ENCODE data around the gene E2F7.

Gene E2F7

DNA sequence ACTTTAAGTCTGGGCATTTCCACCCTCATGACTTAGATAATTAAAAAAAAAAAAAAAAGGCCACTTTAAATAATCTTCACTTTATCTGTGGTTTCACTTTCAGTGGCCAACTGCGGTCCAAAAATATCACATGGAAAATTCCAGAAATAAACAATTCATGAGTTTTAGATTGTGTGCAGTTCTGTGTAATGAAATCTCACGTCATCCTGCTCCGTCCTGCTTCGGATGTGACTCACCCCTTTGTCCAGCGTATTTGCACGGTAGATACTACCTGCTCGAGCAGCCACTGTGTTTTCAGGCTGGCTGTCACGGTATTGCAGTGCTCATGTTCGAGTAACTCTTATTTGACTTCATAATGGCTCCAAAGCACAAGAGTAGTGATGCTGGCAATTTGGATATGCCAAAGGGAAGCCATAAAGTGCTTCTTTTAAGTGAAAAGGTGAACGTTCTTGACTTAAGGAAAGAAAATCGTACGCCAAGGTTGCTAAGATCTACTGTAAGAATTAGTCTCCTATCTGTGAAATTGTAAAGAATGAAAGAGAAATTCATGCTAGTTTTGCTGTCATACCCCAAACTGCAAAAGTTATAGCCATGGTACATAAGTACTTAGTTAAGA lies 2.4 kb downstream of the E2F7 start:
- no peak for DNase-seq (ENCODE audit: low read depth, low spot score)

DNA sequence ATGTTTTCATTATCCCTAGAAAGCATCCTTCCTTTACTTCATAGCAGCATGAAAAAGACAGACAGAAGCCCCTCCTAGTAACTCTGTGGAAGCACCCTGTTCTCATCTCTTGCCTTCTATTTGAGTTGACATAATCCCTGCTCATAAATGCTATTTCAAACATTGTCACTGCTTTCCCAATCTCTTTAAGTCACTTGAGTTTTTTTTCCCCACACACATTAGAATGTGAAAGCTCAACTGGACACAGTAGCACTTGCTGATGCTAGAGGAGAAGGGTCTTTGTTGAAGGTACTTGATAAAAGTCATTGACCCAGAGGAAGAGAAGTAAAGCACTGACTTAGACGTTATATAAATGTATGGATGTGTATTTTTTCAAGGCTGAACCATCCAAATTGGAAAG lies 3.0 kb downstream of the E2F7 start:
- DNase-seq (ENCODE audit: low read depth, low spot score): no peak

DNA sequence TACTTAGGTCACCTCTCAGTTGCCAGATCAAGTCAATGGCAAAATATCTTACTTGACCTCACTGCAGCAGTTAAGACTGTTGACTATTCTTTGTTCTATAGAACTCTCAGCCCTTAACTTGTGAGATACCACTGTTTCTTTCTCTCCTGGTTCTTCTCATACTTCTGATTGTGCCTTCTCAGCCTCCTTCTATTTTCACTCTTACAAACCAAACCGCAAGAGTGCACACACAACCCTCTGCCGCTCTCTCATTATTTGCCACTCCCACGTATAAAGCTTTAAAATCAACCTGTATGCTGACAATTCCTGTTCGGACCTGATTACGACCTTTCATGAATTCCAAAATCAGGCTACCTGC lies 4.5 kb downstream of the E2F7 start:
- DNase-seq (ENCODE audit: low read depth, low spot score): no peak

DNA sequence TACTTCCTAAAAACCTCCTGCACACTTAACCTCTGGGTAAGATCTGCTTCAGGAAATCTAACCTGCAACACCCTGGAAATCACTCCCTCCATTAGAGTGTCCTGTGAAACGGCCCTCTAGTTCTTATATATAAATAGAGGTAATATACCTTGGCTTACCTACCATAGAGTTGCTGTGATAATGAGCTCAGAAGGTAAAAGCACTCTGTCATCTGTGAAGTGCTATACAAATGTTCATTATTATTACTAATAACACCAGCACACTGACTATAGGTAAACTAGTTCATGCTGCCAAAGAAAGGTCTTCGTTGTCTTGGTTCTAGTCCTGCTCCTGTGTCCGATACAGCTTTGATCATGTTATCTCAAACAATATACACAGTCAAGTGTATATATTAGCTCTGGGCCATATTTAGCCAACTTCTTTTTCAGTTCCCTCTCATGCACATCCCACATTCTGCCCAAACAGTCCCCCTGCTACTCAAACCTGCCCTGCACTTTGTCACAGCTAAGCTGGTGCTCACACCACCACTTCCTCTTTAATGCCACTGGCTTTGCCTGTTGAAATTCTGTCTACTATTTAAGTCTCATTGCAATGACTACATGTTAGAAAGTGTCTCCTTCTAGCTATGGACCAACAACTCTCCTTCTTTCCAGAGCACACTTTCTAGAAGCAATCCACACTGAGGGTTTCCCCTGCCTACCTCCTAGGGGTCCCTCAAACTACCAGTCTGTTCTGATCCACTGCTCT lies 5.1 kb downstream of the E2F7 start:
- no peak for DNase-seq (ENCODE audit: low read depth, low spot score)

DNA sequence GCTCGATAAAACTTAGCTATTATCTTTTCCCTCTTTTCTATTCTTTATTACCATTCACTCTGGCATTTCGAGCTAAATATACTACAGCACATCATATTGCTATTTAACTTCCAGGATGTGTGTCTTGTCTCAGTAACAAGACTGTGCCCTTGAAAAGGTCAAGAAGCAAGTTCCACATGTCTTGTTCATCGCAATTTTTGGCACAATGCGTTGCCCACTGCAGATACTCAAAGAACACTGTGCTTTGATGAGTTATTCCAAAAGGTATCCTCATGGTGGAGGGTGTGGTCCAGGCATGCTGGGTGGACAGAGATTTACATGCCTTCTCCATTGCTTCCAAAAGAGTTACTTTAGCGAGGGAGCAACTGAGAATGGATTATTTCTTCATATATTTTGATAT lies 6.6 kb downstream of the E2F7 start:
- DNase-seq (ENCODE audit: low read depth, low spot score): no peak

DNA sequence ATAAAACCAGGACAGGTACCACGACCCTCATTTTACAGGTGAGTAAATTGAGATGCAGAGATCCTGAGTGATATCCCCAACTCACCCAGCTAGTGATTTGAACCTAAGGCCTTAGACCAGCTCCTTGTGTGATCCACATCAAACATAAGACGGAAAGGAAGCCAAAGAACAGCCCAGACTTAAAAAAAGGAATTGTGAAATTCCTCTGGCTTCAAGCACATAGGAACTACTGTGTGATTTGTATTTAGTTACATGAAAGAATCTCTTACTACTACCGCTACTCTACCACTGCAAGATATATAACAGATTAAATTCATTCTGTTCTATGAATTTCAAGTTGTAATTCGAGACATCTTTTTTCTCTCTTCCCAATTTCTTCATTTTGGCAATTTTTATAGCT lies 10.5 kb downstream of the E2F7 start:
- no peak for DNase-seq (ENCODE audit: low read depth, low spot score)

DNA sequence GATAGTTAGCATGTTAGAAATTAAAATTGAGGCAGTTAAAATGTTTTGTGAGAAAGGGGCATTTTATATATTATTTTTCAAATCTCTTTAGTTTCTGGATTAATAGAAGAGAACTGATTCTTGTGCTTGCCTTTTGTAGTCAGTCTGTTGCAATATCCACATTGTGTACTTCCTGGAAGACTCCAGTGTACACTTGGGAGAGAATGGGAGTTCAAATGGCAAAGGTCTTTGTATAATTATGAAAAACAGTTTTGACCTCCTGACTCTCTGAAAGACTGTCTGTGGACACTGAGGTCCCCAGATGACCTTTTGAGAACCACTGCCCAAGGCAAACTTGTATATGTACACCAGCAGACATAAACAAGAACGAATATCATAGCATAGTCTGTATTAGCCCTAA lies 12.1 kb downstream of the E2F7 start:
- DNase-seq (ENCODE audit: low read depth, low spot score): no peak

DNA sequence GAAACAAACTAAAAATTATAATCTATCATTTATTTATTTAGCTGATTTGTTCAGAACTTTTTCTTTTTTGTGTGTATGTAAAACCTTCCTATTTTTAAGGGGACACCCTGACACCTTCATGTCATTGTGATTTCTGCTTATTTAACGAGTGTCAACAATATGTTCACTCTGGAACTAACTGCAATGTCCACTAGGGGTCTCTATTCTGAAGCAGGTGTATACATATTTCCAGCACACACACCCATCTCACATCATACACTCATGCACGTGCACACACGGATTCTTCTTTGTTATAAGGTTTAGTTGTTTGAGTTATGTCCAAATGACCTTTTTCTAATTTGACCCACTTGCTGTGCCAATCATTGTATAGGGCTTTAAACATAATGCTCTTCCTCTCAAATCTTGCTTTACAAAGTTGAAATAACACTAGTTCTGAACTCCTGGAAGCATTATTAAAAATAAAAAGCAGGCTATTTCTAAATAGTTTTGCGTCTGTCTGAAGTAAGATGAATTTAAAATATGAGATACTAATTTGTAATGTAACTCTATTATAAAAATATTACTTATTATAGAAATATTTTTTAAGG lies 15.5 kb downstream of the E2F7 start:
- DNase-seq (ENCODE audit: low read depth, low spot score): no peak

DNA sequence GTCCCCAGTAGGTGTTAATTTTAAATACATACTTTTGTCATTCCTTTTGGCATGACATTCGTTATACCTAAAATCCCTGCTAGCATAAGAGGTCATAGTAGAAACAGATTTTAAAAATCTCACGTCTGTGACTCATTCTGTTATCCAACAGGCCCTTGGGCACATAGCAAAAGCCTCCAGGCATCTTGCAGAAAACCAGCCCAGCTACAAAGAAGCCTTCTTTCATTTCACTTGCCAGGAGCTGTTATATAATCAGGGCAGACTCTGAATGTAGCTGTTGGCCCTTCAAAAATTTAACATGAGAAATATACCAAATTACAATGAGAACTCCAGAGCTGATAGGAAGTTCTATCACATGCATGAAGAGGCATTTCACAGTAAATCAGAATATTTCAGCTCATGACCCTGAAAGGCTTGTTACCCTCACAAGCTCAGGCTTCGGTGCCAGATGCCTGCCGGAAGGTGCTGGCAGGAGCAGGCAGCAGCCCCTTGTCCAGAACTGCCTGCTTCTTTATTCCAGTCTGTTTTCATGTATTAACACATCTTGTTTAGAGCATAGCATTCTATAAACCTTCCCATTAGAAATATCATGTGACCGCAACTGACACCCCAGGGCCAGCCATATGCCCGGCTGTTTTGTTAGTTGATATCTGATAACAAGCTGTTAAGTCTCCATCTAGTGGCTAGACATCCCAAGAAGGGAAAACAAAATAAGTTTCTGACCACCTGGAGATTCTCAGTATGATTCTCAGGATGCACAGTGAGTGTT lies 17.8 kb downstream of the E2F7 start:
- DNase-seq (ENCODE audit: low read depth, low spot score): no peak

DNA sequence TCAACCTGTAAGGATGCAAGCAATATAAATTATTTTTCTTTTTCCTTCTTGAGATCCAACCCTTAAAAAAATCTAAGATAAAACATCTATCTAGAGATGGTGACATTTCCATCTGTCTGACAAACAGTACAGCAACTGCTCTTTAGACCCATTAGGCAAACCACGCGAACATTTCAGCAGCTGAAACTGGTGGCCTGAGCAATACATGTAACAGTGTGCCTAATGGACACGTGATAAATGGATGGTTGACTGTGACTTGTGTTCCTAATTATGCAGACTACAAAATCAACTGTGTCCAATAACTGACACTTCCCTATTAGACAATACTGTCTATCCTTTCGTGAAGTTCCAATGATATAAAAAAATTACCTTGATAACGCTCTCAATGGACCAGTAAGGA lies 18.9 kb downstream of the E2F7 start:
- DNase-seq (ENCODE audit: low read depth, low spot score): no peak

DNA sequence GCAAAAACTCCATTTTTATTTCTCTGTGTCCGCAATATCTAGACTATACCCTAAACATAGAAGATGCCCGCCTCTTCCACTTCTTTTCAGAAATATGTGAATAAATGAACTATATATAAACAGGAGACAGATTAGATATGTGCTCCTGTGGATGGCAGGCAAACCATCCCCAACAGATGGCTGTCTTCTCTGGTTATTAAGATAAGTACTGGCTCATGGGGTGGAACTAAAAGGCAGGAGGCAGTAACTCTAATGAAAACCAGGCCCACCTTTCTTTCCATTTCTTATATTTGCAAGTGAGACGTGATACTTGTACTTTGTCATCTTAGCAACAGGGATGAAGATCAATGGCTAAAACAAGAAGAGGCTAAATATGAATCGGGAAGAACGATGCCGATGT lies 20.2 kb downstream of the E2F7 start:
- no peak for DNase-seq (ENCODE audit: low read depth, low spot score)

DNA sequence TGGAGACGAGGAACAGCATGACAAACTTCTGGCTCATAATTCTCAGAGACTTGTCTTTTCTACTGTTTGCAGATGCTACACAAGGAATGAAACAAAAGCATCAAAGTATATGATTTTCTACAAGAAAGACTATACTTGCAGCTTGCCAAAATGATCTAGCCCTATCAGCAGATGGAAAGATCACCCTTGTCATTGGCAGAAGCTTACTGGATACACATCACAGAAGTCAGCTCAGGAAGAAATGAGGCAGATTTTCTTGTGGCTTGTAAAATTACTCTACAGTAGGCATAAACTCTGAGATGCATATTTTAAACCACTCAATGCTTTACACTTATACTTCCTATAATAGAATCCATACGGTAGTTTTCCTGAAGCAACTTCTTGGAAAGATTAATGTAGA lies 20.6 kb downstream of the E2F7 start:
- DNase-seq (ENCODE audit: low read depth, low spot score): no peak

DNA sequence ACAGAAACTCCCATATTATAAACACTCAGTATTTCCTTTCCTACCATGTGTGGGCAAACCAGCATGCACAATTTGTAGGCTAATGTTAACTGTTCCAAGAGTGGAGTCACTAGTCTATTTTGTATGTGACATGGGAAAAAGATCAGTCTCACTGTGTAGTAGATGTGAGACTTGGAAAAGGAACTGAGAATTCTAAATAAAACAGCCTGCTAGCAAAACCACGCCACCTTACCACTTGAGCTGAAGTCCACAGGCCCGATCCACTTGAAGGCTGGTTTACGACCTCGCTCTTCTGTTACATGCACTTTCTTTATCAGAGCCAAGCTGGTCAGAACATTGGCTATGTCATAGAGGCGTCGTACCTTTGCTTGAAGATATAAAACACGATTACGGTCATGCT lies 22.5 kb downstream of the E2F7 start:
- no peak for DNase-seq (ENCODE audit: low read depth, low spot score)

DNA sequence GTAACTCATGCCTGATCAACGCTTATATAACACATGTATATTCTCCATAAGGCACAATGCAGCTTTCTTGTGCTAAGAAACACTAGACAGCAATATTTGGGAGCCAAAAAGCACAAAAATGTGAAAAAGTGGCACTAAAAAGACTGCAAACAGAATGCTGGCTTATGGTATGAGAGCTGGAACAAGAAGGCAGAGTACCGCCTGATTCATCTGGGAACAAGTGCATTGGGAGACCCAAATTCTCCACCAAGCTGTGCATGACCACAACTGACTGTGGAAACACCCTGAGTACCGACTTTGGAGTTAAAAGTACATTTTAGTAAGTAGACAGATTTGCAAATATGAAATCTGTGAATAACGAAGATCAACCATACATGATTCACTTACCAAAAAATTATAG lies 25.1 kb downstream of the E2F7 start:
- DNase-seq (ENCODE audit: low read depth, low spot score): no peak

DNA sequence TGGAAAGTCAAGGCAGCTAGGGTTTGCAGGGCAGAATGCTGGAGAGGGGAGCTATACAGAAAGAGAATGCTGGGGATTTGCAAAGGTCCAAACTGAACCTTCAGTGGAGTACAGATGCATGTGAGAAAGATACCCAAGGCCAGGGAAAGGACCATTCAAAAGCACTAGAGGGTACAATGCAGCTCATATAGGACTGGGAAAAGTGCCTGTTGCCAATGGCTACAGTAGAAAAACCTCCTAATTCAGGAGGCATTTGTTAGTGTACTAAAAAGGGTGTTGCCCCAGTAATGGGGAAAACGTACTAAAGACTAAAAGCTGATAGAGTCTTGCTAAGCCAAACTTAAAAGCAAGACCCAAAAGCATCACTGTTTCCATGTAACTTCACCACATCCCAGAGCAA lies 30.1 kb downstream of the E2F7 start:
- DNase-seq (ENCODE audit: low read depth, low spot score): no peak

DNA sequence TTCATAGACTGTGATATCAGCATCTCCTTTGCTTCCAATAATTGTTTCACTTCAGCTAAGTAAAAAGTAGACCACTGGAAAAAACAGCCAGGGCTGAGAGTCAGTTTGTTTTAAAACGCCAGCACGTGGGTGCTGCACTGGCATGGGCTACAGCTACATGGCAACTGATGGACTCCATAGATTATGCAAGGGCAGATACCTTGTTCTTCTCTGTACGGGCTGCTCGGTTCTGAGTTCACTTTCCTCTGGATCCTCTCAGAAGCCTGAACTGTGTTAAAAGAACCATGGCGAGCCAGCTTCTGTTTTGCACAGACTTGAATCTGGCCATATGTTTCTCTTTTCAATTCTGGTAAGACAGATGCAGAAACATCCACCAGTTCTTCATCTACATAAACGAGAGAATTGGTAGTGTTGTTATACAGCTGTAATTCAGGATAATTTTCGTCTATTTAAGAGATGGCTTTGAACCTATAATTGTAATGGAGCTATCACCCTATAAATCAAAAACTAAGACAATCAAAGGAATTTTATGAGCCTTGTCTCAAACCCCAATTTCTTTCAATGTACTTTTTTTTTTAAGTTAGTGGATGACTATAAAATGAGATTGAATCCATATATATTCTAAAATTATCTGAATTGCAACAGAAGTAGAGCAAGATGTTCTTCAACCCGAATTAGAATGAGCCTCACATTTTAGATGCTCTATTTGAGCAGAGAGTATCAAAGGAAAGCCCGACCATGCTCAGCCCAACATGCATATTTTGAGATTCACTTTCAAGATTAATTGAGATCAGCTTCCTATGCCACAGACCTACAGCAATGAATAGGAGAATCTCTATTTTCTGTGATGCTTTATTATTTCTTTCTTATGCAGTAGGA lies 31.5 kb downstream of the E2F7 start:
- DNase-seq (ENCODE audit: low read depth, low spot score): no peak

DNA sequence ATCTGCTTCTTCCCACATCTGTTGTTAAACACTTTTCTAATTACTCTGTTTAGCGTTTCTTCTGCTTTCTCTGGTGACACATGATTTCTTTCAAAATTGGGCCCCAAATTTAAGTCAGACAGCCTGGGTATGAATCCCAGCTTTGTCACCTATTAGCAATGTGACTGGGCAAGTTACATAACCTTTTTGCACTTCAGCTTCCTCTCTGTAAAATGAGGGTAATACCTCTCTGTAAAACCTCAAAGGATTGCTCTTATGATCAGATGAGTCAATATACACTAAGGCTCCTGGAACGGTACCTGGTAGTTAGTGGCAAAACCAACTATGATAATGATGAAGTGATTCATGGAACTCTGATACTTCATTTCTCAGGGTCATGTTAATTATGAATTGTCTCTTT lies 33.0 kb downstream of the E2F7 start:
- DNase-seq (ENCODE audit: low read depth, low spot score): no peak

DNA sequence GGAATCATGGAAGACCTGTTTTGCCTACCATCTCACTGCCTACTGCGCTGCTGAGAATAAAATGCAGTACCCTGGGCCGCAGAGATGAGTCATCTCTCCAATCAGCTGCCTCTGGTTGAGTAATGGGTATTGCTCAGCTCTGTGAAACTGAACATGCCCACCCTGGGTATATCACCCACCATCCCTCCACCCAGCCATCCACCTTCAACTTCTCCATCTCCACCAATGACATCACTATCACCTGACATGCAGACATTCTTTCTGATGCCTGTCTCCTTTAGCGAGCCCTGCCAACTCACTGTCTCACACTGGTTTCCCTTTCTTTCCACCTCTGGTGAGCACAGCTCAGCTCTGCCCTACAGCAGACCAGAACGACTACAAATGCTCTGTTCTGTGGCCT lies 33.6 kb downstream of the E2F7 start:
- DNase-seq (ENCODE audit: low read depth, low spot score): no peak

DNA sequence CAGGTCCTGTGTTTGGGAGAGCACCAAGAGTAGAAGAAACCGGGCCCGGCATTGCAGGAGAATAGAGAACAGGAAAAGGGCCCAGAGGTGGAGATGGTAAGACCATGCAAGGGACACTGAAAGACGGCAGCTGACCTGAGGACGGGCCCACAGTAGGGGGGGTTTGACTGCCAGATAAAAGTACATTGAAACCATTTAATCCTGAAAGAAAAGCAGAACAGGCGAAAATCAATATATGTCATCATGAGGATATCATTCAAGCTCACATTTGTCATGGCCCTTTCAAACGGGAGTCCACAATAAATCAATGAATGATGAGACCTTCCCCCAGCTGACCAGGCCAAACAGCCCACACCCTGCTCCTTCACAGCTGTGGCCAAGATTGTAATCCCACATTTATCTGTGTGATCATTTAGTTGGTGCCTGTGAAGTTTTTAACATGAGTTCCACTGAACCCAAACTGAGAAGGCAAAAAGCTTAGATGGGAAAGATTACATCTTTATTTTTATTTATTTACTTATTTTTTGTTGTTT lies 39.5 kb downstream of the E2F7 start:
- no peak for DNase-seq (ENCODE audit: low read depth, low spot score)

DNA sequence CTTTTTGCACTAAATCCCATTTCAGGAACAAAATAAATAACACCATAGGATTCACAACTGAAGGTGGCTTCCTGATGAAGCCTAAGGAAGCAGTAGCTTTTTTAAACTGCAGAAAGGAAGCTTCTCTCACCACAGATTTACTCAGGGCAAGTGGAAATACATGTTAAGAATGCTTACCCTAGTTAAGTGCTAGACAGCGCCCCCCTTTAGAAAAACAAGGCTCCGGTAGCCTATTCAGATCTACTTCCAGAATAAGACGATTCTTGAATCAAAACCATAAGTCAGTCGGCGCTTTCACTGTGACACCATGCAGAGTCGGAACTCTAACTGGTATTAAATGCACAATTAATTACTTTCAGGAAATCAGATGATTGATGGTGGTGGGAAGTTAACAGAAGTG lies 41.9 kb downstream of the E2F7 start:
- DNase-seq (ENCODE audit: low read depth, low spot score): no peak

DNA sequence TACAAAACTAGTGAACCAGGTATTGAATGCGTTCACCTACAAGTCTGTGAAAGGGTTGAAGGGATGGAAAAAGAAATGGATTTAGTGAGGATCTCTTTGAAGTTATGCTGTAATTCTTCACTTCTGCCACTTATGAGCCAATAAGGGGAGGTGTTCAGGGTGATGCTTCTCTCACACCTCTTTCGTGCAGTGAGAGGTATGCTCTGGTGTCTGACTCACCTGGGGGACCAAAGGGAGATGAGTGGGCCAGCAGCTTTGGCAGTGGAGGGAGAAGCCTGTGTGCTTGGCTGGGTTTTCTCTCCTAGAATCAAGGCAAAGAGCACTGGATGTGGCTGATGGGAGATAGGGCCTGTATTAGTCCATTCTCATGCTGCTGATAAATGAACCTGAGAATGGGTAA lies 45.4 kb downstream of the E2F7 start:
- DNase-seq (ENCODE audit: low read depth, low spot score): no peak

DNA sequence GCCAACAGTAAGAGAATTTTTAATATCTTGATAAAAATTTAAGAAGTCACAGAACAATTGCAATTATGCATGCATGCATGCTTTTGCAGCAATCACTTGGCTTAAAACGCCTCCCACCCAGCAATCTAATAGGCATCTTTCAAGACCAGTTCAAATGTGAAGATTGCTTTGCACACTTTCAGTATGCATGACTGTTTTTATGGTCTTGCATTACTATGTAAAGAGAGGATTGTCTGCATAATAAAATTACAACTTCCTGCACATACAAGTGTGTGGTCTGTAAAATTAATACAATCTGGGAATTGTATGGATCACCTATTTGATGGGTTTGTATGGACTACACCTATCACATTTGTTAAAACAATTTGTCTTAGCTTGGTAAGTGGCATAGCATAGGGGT lies 48.8 kb downstream of the E2F7 start:
- DNase-seq (ENCODE audit: low read depth, low spot score): no peak
